HepG2 (cell line): ENCODE results near the gene DDX24. TPM values are rescaled to one million over a fixed set of nuclear protein-coding genes. Genes with fewer than 3 reads are reported as not detected.

ENCODE experiments used
- ATAC-seq: fragments of 200-7000 bp; cut with Tn5 transposase; 3 replicates; pipeline ENCODE4 v1.9.1; 2020; ENCODE audit warnings: mild to moderate bottlenecking, moderate library complexity
- BruUV-seq: library from RNA; stranded (reverse); fragments of 400-500 nt; replicated peaks from 2 replicates; lab custom pipeline; 2021; lab: Mats Ljungman, UMichigan
- CTCF ChIA-PET: fragments of 300-600 bp; formaldehyde crosslinking; extraction: SDS; loops from one replicate; lab custom pipeline; 2021; ENCODE audit warnings: low total read pairs, inconsistent platforms, low intra/inter-chr PET ratio; lab: Yijun Ruan, JAX
- POLR2A ChIA-PET: fragments of 350-600 bp; sonication (Branson Sonifier 250); formaldehyde crosslinking; loops from one replicate; lab custom pipeline; 2020; ENCODE audit warnings: antibody characterized with exemption, inconsistent platforms; lab: Yijun Ruan, JAX
- DNase-seq: peaks from one replicate; pipeline ENCODE4 v3.0.0-alpha.2; 2015; ENCODE audit warnings: low spot score
- FAIRE-seq: peaks from 3 replicates; lab custom pipeline; 2011; peaks lifted over from hg19 to GRCh38; lab: Jason Lieb, UNC
- H2AFZ ChIP-seq: one replicate; pipeline ENCODE4 v1.6.1; 2011; ENCODE audit warnings: low read length, inconsistent platforms
- H3K27ac ChIP-seq: fragments of 300-600 bp; 3 replicates; pipeline ENCODE4 v1.8.0; 2011; ENCODE audit warnings: mixed run types, mild to moderate bottlenecking, mixed read lengths, low read length, inconsistent platforms; ENCODE audit not compliant: insufficient read depth; ENCODE audit errors: extremely low read length
- H3K27me3 ChIP-seq, 2 experiments: fragments of 200-600 bp in 1 of 2; 2 replicates in 1 of 2; 3 replicates in 1 of 2; pipeline versions ENCODE4 v1.6.0 to v1.8.0; 2011; ENCODE audit warnings: low read length in 2 of 2, mild to moderate bottlenecking in 2 of 2, moderate library complexity in 2 of 2, inconsistent platforms in 1 of 2; ENCODE audit not compliant: insufficient read depth in 2 of 2, control insufficient read depth in 1 of 2
- H3K36me3 ChIP-seq, 2 experiments: fragments of 200-600 bp in 1 of 2; replicated peaks in 1 of 2; 2 replicates in 1 of 2; 3 replicates in 1 of 2; pipeline versions ENCODE4 v1.5.1 to v1.8.0; 2011; ENCODE audit warnings: low read length in 2 of 2, inconsistent platforms in 1 of 2; ENCODE audit not compliant: insufficient read depth in 2 of 2, control insufficient read depth in 1 of 2
- H3K4me1 ChIP-seq: 2 replicates; pipeline ENCODE4 v1.5.1; 2012; ENCODE audit warnings: low read length, inconsistent platforms; ENCODE audit not compliant: insufficient read depth
- H3K4me2 ChIP-seq: 2 replicates; pipeline ENCODE4 v1.6.0; 2011; ENCODE audit warnings: low read depth, low read length, inconsistent platforms
- H3K4me3 ChIP-seq, 3 experiments: fragments of 200-600 bp in 1 of 3; sonication (generic), shearing (Covaris generic) in 1 of 3; replicated peaks in 1 of 3; 2 replicates each; pipeline ENCODE4 v1.5.1; 2011 to 2016; ENCODE audit warnings: low read length in 3 of 3, inconsistent platforms in 2 of 3, low read depth in 2 of 3, mild to moderate bottlenecking in 2 of 3, control low read depth in 1 of 3, mixed read lengths in 1 of 3; ENCODE audit not compliant: insufficient read depth in 1 of 3
- H3K79me2 ChIP-seq: one replicate; pipeline ENCODE4 v1.6.1; 2011; ENCODE audit warnings: low read length, inconsistent platforms; ENCODE audit not compliant: insufficient read depth
- H3K9ac ChIP-seq: 2 replicates; pipeline ENCODE4 v1.6.0; 2011; ENCODE audit warnings: mild to moderate bottlenecking, low read depth, low read length, inconsistent platforms; ENCODE audit not compliant: insufficient read depth
- H3K9me3 ChIP-seq: 2 replicates; pipeline ENCODE4 v1.5.1; 2012; ENCODE audit warnings: mild to moderate bottlenecking, low read length
- H4K20me1 ChIP-seq: 2 replicates; pipeline ENCODE4 v1.6.0; 2011; ENCODE audit warnings: inconsistent platforms, mild to moderate bottlenecking, low read length, moderate library complexity; ENCODE audit not compliant: insufficient read depth
- ETV5 ChIP-seq: IDR thresholded peaks from 2 replicates; pipeline ENCODE4 v1.6.1; 2018; ENCODE audit warnings: missing biosample characterization, missing genetic modification reagents, inconsistent platforms, borderline replicate concordance
- HBP1 ChIP-seq: IDR thresholded peaks from 2 replicates; pipeline ENCODE4 v1.6.1; 2016; ENCODE audit warnings: low read depth, control low read depth
- KLF12 ChIP-seq: sonication (generic); formaldehyde crosslinking; IDR thresholded peaks from 2 replicates; pipeline ENCODE4 v1.4.0; 2020; ENCODE audit warnings: missing genetic modification reagents, borderline replicate concordance
- NCOA2 ChIP-seq: sonication (generic); formaldehyde crosslinking; IDR thresholded peaks from 2 replicates; pipeline ENCODE4 v1.8.0; 2022; ENCODE audit warnings: inconsistent platforms
- NR2F2 ChIP-seq: IDR thresholded peaks from 2 replicates; pipeline ENCODE4 v1.6.1; 2012; ENCODE audit warnings: low read depth, inconsistent platforms, borderline replicate concordance
- PAXIP1 ChIP-seq: sonication (generic); formaldehyde crosslinking; conservative IDR thresholded peaks from 2 replicates; pipeline ENCODE4 v1.4.0; 2020; ENCODE audit warnings: mild to moderate bottlenecking, missing genetic modification reagents, moderate library complexity
- SALL1 ChIP-seq: sonication (generic); formaldehyde crosslinking; IDR thresholded peaks from 2 replicates; pipeline ENCODE4 v1.8.0; 2022; ENCODE audit warnings: mild to moderate bottlenecking, missing genetic modification reagents
- SAP130 ChIP-seq: IDR thresholded peaks from 2 replicates; pipeline ENCODE4 v1.6.1; 2016; ENCODE audit warnings: low read depth
- SETDB1 ChIP-seq: sonication (generic); formaldehyde crosslinking; IDR thresholded peaks from 2 replicates; pipeline ENCODE4 v1.5.1; 2020; ENCODE audit warnings: missing genetic modification reagents, mild to moderate bottlenecking, borderline replicate concordance
- SIX1 ChIP-seq: sonication (generic); formaldehyde crosslinking; IDR thresholded peaks from 2 replicates; pipeline ENCODE4 v1.4.0; 2020; ENCODE audit warnings: missing genetic modification reagents, borderline replicate concordance
- TBP ChIP-seq: sonication (generic); formaldehyde crosslinking; IDR thresholded peaks from 2 replicates; pipeline ENCODE4 v1.5.0; 2020; ENCODE audit warnings: missing genetic modification reagents
- ZBTB3 ChIP-seq: sonication (generic); formaldehyde crosslinking; IDR thresholded peaks from 2 replicates; pipeline ENCODE4 v1.4.0; 2020; ENCODE audit warnings: low read depth, mild to moderate bottlenecking, moderate library complexity, missing genetic modification reagents, borderline replicate concordance
- ZMYM4 ChIP-seq: sonication (generic); formaldehyde crosslinking; IDR thresholded peaks from 2 replicates; pipeline ENCODE4 v1.8.1; 2023; ENCODE audit warnings: mild to moderate bottlenecking, missing genetic modification reagents
- ZNF101 ChIP-seq: sonication (generic); formaldehyde crosslinking; IDR thresholded peaks from 2 replicates; pipeline ENCODE4 v1.4.0; 2020; ENCODE audit warnings: mild to moderate bottlenecking, low read depth, missing genetic modification reagents, borderline replicate concordance
- ZNF264 ChIP-seq: sonication (generic); formaldehyde crosslinking; IDR thresholded peaks from 2 replicates; pipeline ENCODE4 v1.4.0; 2020; ENCODE audit warnings: missing genetic modification reagents
- WGBS: methylation state at CpG from one replicate; pipeline ENCODE4 v1.1.6; 2017; ENCODE audit warnings: low lambda C conversion rate; 5-methylcytosine and 5-hydroxymethylcytosine counted together
- in situ Hi-C: cut with HindIII; loops from 2 replicates; pipeline ENCODE4 v1.10.0; 2017; ENCODE audit warnings: low pct_unique_long_range_greater_than_20kb; ENCODE audit not compliant: extremely low pct_ligation_motif_present
- intact Hi-C: fragments of 100-400 bp; cut with micrococcal nuclease; formaldehyde crosslinking; loops from one replicate; pipeline ENCODE4 v1.10.0; 2022; ENCODE audit not compliant: unreplicated experiment
- polyA plus RNA-seq, 8 experiments: library from polyadenylated mRNA; depleted of rRNA in 3 of 8; stranded (reverse) in 7 of 8; unstranded in 1 of 8; fragments of >200 nt; fragmentation: Illumina TruSeq in 4 of 8; extraction: Trizol in 4 of 8; gene quantifications; 2 replicates each; pipeline versions ENCODE4 v1.2.1 to v1.2.3, GENCODE V29; 2011 to 2016; ENCODE audit warnings: low read depth in 4 of 8, missing spikeins in 1 of 8, mixed read lengths in 1 of 8; ENCODE audit not compliant: insufficient read depth in 1 of 8
- total RNA-seq, 5 experiments: library from RNA; depleted of rRNA; stranded (reverse); fragments of >200 nt; fragmentation: Illumina TruSeq; extraction: Trizol; gene quantifications; 2 replicates each; pipeline ENCODE4 v1.2.3, GENCODE V29; 2016; ENCODE audit warnings: low read depth in 1 of 5

The DDX24 gene
- total and polyA plus RNA-seq, 2 of the 13 experiments (the other 11 are each of a cell fraction or from before 2014, with no cell fraction given), result 67.3 to 149 TPM

- WGBS, result 100% methylated on average over 2 of the region's 2 CpGs
- CTCF ChIA-PET, result no interaction called here
- Histone ChIP-seq H3K27ac (no peak overlapping the region), H3K36me3 (0 out of 5 replicates have a peak, but pooled peaks cover 0 to 6% of the 10 kb centered on the region in 2 experiments), H4K20me1 (no peaks in the 10 kb centered on the region), H3K4me2 (peak overlapping the region; percentile 34), H3K79me2 (no peaks in the 10 kb centered on the region)
- no peak for DNase-seq
- POLR2A ChIA-PET, result interaction anchor here (2.0 kb wide), 1 partner anchor 12 kb away, joined by 6 read pairs; the partner anchor contains the start of genes DDX24 and IFI27L1
- peak; percentile 52; the same call in 2 of the 3 replicates for ATAC-seq
- TF ChIP-seq ZNF264 (no peak), SALL1 (CRISPR knock-in tag) (0 out of 2 replicates have a peak, but pooled peaks have one; percentile 19), ETV5 (CRISPR knock-in tag) (peak; percentile 26; the same call in 1 of the 2 replicates), KLF12 (CRISPR knock-in tag) (no peak), HBP1 (CRISPR knock-in tag) (no peak), ZNF101 (CRISPR knock-in tag) (no peak), SAP130 (CRISPR knock-in tag) (0 out of 2 replicates have a peak, but pooled peaks have one; percentile 10), ZBTB3 (no peak), NR2F2 (no peak), SETDB1 (CRISPR knock-in tag) (no peak), SIX1 (CRISPR knock-in tag) (no peak), NCOA2 (CRISPR knock-in tag) (no peak), PAXIP1 (CRISPR knock-in tag) (peak; percentile 54), TBP (no peak), ZMYM4 (CRISPR knock-in tag) (peak; percentile 46; the same call in 1 of the 2 replicates)
- TF ChIP-seq, all 625 proteins: peak for 5
- intact Hi-C loops, result no loop called here
- BruUV-seq, result no TSS peak
- Histone ChIP-seq H3K27me3 (no peaks in the 10 kb centered on the region), H3K9me3 (no peaks in the 10 kb centered on the region), H3K9ac (no peak overlapping the region), H3K4me1 (peaks cover 14% of the 10 kb centered on the region), H3K4me3 (no peak overlapping the region), H2AFZ (no peak overlapping the region)
- FAIRE-seq, result no peak
- in situ Hi-C loops, result no loop called here
Measured at GRCh38 chr14:94093418-94093817, 12.4 kb upstream of the DDX24 start.
